HUES48 (cell line): Measurements from ENCODE around the gene IRF6.
A peak's percentile ranks its signal among the peaks of the same experiment; 100 is the strongest.

Source experiments
- H3K27ac ChIP-seq: one replicate; pipeline ENCODE4 v1.7.0; 2013; ENCODE audit warnings: low read depth, low read length, inconsistent platforms
- H3K27me3 ChIP-seq: 2 replicates; pipeline ENCODE4 v1.6.1; 2013; ENCODE audit warnings: mild to moderate bottlenecking, low read length; ENCODE audit not compliant: control insufficient read depth, insufficient read depth
- H3K36me3 ChIP-seq: 2 replicates; pipeline ENCODE4 v1.6.1; 2013; ENCODE audit warnings: low read length; ENCODE audit not compliant: control insufficient read depth, insufficient read depth
- H3K4me1 ChIP-seq: 2 replicates; pipeline ENCODE4 v1.6.1; 2013; ENCODE audit warnings: mild to moderate bottlenecking, low read length; ENCODE audit not compliant: control insufficient read depth, insufficient read depth
- H3K4me3 ChIP-seq: 2 replicates; pipeline ENCODE4 v1.5.1; 2013; ENCODE audit warnings: mild to moderate bottlenecking, low read depth, low read length
- H3K9ac ChIP-seq: 2 replicates; pipeline ENCODE4 v1.6.1; 2013; ENCODE audit warnings: mild to moderate bottlenecking, low read depth, low read length, moderate library complexity
- H3K9me3 ChIP-seq: 2 replicates; pipeline ENCODE4 v1.6.1; 2013; ENCODE audit warnings: low read length; ENCODE audit not compliant: control insufficient read depth, insufficient read depth

The IRF6 gene

DNA sequence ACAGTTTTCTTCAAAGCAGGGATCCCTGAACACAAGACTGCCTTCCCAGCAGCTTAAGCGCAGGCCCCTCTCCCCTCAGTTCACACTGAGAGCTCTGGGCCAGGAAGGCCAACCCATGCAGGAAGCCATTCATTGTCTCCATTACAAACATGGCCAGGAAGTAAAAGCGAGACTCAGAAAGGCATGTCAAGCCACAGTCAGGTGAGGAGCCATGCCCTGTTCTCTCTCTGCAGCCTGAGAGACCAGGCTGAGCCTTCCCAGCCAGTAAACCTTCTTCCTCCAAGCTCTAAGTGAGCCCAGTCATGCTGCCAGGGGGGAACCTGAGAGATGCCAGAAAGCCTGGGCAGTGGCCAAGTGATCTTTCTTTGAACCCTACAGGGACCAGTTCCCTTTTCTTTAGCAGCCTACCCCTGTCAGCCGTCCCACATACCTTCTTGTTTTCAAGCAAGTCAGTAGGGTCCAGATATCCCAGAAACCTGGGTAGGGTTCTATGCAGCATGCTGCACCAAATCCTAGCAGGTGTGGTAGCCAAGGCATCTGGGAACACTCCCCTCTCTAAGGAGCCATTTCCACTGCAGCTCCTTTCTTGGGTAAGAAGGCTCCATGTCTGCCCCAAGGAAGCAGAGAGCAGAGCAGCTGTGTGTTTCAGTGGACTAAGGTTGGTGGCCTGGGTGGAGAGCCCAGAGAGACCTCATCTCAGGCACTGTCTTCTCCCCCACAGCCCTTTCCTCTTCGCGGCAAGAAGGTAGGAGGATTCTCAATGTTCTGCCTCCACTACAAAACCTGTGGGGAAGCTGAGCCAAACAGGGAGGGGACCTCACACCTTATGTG lies 49.1 kb downstream of the IRF6 start:
- Histone ChIP-seq H3K36me3 (no peaks in the 10 kb centered on the region), H3K27ac (no peak overlapping the region), H3K4me3 (no peak overlapping the region), H3K9ac (no peak overlapping the region), H3K4me1 (no peaks in the 10 kb centered on the region), H3K27me3 (peaks cover 4% of the 10 kb centered on the region; the same call in 1 of the 2 replicates), H3K9me3 (no peaks in the 10 kb centered on the region)

DNA sequence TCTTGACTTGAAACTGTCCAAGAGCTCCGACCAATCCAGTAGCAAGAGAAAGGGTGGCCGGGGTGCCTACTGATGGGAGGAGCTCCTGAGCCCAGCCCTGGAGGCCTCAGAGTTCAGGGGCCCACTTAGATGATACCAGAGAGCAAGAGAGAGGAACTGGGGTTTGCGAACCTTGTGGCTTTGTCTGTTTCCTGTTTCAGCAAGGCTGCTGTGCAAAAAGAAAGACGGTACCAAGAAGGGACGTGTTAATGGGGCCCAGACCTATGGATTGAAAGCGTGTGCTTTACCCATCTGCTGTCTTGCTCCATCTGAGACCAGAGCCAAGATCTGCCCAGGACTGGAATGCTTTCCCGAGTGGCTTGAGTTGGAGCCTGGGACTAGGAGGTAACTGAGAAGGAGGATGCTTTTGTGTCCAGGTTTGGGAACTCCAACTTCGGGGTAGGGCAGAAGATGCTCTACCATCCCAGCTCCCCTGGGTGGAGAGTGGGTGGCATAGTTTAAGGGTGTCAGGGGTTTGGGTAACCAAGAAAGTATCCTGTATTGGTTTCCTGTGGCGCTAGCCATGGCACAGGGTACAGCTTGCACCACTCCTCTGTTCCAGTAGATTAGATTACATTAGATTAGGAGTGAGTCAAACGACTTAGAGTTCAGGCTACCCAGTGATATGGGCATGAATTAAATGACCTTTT lies 49.9 kb downstream of the IRF6 start, which contains the start of gene TRAF3IP3:
TSS of gene TRAF3IP3 (plus strand) at position 128 of the 689 bp plus-strand sequence. CDS start 3,987 bp downstream, outside the sequence.
- no peak within 1 kb of the TSS for H3K27ac ChIP-seq
- H3K4me3 ChIP-seq: no peak within 1 kb of the TSS
- no peak within 1 kb of the TSS for H3K9ac ChIP-seq
- no peaks in the 10 kb centered on the region for H3K4me1 ChIP-seq
- H3K27me3 ChIP-seq: peaks cover 4% of the 10 kb centered on the region; the same call in 1 of the 2 replicates
- H3K9me3 ChIP-seq: no peaks in the 10 kb centered on the region
- no peaks in the 10 kb centered on the region for H3K36me3 ChIP-seq

DNA sequence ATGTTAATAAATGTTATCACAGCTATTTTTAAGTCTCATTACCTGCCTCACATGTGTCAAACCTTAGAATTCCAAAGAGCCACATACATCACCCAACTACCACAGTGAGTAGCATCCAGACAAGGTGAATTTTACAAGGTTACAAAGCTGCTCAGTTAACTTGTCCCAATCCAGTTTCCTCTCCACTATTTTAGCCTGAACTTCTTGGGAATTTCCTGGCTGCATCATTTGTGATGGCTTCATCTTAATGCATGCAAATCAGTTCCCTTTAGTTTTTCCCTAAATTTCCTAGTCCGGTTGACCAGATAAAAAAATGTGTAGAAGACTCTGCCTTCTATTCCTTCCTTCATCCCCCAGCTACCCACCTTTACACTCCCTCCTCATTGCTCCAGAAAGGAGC lies 50.7 kb downstream of the IRF6 start:
- H3K27ac ChIP-seq: no peak overlapping the region
- H3K4me3 ChIP-seq: no peak overlapping the region

DNA sequence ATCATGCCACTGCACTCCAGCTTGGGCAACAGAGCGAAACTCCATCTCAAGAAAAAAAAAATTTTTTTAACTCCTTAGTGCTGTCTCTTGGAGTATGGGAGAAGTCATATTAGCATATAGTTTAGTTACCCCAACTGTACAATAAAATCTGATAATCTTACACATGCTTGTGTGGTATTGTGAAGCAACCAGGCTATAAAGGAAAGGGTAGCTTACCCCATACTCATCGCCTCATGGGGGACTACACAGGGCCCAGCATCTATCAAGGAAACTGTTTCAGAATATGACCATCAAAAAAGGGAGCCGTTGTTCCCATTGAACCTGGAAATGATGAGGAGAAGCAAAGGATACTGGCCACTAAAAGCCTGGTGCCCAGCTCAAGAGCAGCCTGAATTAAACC lies 53.1 kb downstream of the IRF6 start:
- Histone ChIP-seq H3K9ac (no peak overlapping the region), H3K27ac (no peak overlapping the region), H3K9me3 (no peaks in the 10 kb centered on the region), H3K27me3 (peaks cover 9% of the 10 kb centered on the region), H3K4me1 (peaks cover 8% of the 10 kb centered on the region), H3K36me3 (no peaks in the 10 kb centered on the region), H3K4me3 (no peak overlapping the region)

More for the DNA sequence above, 50.7 kb downstream of the IRF6 start:
- H3K4me1 ChIP-seq: no peaks in the 10 kb centered on the region
- peaks cover 4% of the 10 kb centered on the region; the same call in 1 of the 2 replicates for H3K27me3 ChIP-seq
- no peak overlapping the region for H3K9ac ChIP-seq
- no peaks in the 10 kb centered on the region for H3K36me3 ChIP-seq
- no peaks in the 10 kb centered on the region for H3K9me3 ChIP-seq

DNA sequence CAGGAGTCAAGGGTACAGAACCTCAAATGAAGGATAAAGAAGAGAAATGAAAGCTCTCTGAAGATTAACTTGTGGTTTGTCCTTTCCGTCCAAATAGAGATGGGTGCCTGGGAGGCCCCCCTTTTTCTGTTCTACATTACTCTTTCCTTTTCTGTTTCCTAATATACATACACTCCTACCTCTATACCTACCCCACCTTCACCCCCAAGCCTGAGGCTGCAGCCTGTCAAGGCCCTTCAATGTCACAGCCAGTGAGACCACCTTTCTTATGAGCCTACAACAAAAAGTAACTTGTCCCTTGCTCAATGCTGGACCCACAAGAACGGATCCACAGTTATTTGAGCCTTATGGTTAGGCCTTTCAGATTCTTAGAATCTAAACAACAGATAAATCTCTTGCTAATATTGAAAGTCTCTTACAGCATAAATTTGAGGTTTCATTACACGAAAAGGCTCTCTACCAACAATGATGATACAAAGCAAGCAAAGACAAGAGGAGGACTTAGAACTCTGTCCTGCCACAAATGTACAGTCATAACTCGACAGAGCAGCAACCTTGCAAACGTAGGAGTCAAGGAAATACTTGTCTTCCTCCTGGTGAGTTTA lies 54.2 kb downstream of the IRF6 start:
- peaks cover 13% of the 10 kb centered on the region for H3K27me3 ChIP-seq
- H3K4me1 ChIP-seq: peaks cover 8% of the 10 kb centered on the region
- H3K27ac ChIP-seq: no peak overlapping the region
- no peak overlapping the region for H3K9ac ChIP-seq
- H3K4me3 ChIP-seq: no peak overlapping the region
- no peaks in the 10 kb centered on the region for H3K9me3 ChIP-seq
- no peaks in the 10 kb centered on the region for H3K36me3 ChIP-seq

DNA sequence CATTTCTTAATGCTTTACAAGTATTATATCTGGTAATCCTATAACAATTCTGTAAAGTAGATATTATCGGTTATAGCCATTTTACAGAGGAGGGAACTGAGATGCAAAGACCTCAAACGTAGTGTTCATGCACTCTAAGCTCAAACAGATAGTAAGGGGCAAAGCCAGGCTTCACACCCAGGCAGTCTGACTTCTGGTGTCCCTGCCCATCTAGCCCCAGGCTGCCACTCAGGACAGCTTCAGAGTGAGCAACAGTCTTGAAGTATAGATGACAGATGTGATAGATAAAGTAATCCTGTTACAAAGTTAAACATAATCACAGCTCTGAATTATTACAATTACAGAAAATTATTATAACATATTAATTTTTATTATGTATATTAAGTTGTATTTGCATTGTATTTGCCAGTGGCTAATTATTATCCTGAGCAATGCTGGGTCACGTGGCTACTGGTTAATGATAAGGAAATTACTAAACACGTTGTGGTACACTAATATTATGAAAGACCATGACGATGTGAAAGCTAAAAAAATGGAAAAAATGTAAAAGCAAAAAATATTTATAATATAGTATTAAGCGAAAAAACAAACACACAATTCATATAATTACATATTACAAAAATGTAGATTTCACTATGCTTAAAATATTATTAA lies 56.1 kb downstream of the IRF6 start:
- Histone ChIP-seq H3K9me3 (no peaks in the 10 kb centered on the region), H3K27me3 (peaks cover 17% of the 10 kb centered on the region), H3K4me1 (peaks cover 8% of the 10 kb centered on the region), H3K36me3 (no peaks in the 10 kb centered on the region), H3K4me3 (no peak overlapping the region), H3K9ac (no peak overlapping the region), H3K27ac (no peak overlapping the region)

DNA sequence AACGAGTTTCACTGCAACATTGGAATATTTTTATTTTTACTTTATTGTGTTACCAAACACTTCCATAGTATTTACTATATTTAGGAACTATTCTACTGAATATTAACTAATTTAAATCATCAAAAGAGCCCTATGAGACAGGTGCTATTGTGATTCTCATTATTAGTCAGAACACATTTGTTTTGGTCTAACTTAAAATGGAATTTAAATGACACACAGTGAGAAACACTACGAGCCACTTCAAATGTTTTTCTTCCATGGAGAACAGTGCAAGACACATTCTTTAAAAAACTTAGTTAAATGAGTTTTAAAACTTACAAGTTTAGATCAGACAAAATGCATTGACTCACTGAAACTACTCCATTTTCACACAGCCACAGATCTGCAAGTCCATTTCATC lies 56.7 kb downstream of the IRF6 start:
- Histone ChIP-seq H3K27ac (no peak overlapping the region), H3K36me3 (no peaks in the 10 kb centered on the region), H3K9ac (no peak overlapping the region), H3K9me3 (no peaks in the 10 kb centered on the region), H3K4me3 (no peak overlapping the region), H3K27me3 (peaks cover 17% of the 10 kb centered on the region), H3K4me1 (peaks cover 8% of the 10 kb centered on the region)

DNA sequence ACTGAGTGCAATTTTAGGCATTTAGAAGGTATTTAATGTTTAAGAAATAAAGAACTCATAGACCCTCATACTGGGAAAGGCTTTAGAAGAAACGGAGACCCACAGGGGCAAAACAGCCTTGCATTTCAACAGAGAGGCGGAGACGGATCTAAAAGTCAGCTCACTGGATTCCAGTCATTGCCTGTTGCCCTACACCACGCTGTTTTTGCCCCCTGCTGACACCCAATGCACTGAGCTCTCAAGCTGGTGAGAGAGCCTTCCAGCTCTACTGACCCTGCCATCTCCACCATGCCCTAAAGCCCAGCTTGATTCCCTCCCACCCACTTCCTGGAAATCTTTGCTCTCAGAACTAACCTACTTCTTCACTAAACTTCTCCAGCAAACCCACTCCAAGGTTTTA lies 57.3 kb downstream of the IRF6 start:
- Histone ChIP-seq H3K36me3 (no peaks in the 10 kb centered on the region), H3K27me3 (peaks cover 17% of the 10 kb centered on the region), H3K9ac (no peak overlapping the region), H3K4me1 (peaks cover 8% of the 10 kb centered on the region), H3K9me3 (no peaks in the 10 kb centered on the region), H3K27ac (no peak overlapping the region), H3K4me3 (no peak overlapping the region)

DNA sequence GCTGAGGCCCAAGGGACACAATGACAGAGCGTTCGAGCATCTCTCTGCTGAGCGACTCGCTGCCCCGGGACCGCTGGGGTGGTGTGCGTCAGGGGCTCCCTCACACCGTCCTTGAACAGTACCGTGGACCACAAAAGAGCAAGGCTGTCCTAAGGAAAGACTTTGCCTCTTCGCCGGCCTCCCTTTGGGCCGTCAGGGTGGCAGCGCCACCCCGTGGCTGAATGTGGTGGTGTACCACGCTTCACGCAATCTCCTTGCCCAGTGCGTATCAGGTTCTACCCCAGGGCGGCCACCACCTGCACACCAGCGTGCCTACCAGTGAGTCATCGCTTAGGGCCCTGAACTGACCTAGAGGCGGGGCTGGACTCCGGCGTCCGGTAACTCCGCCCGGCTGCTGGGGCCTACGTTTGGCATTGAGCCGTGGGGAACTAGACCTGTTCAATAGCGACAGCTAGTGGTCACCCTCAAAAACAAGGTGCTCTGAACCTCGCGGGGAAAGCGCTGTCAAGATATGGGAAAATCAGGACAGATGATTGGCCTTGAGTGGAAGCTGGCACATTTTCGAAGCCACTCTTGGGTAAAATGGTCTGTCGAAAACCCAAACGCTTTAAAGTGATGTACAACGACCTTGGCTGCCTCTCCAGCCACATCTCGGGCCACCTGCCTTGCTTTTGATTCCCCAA lies 58.2 kb downstream of the IRF6 start:
- no peaks in the 10 kb centered on the region for H3K9me3 ChIP-seq
- peaks cover 17% of the 10 kb centered on the region for H3K27me3 ChIP-seq
- H3K36me3 ChIP-seq: no peaks in the 10 kb centered on the region
- H3K9ac ChIP-seq: no peak overlapping the region
- H3K4me3 ChIP-seq: peak overlapping the region; percentile 41
- H3K27ac ChIP-seq: no peak overlapping the region
- H3K4me1 ChIP-seq: peaks cover 8% of the 10 kb centered on the region

DNA sequence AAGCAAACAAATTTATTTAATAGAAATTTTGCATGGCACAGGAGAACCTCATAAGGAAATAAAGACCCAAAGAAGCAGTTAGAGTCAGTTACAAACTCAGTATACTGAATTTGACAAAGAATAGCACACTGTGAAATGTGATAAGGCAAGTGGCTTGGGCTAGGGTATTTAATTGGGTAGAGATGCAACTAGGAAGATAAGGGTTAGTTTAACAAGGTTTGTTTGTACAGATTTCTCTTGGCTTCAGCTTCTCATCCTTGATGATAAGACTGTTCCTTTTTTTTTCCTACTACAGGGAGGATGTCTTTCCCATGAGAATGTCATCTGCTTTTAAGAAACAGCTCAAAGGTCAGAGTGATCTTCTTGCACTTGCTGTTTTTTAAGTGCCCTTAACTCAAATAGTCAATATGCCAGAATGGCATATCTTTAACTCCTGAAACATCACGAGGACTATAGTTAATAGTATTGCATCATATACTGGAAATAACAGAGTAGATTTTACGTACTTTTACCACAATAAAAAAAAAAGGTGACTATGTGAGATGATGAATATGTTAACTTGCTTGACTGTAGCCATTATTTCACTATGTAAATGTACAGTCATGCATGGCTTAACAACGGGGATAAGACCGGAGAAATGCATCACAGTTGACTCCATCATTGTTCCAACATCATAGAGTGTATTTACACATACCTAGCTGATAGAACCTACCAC lies 59.3 kb downstream of the IRF6 start:
- no peak overlapping the region for H3K4me3 ChIP-seq
- H3K36me3 ChIP-seq: no peaks in the 10 kb centered on the region
- no peaks in the 10 kb centered on the region for H3K9me3 ChIP-seq
- peaks cover 8% of the 10 kb centered on the region for H3K4me1 ChIP-seq
- no peak overlapping the region for H3K27ac ChIP-seq
- no peak overlapping the region for H3K9ac ChIP-seq
- H3K27me3 ChIP-seq: peaks cover 17% of the 10 kb centered on the region
